HL-60/S4 (cell line): ENCODE measurements around the gene PGBD2.
"Not testable (repeated sequence)": the region's sequence is repeated elsewhere in the genome, so short reads cannot be mapped to it uniquely, and the experiment has no call there.

Experiments
- in situ Hi-C: fragments of 300-500 bp; cut with MboI; formaldehyde crosslinking; loops from 2 replicates; pipeline ENCODE4 v1.14.3; 2022; ENCODE audit warnings: low sequenced_read_pairs

Gene PGBD2, protein sequence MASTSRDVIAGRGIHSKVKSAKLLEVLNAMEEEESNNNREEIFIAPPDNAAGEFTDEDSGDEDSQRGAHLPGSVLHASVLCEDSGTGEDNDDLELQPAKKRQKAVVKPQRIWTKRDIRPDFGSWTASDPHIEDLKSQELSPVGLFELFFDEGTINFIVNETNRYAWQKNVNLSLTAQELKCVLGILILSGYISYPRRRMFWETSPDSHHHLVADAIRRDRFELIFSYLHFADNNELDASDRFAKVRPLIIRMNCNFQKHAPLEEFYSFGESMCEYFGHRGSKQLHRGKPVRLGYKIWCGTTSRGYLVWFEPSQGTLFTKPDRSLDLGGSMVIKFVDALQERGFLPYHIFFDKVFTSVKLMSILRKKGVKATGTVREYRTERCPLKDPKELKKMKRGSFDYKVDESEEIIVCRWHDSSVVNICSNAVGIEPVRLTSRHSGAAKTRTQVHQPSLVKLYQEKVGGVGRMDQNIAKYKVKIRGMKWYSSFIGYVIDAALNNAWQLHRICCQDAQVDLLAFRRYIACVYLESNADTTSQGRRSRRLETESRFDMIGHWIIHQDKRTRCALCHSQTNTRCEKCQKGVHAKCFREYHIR

DNA sequence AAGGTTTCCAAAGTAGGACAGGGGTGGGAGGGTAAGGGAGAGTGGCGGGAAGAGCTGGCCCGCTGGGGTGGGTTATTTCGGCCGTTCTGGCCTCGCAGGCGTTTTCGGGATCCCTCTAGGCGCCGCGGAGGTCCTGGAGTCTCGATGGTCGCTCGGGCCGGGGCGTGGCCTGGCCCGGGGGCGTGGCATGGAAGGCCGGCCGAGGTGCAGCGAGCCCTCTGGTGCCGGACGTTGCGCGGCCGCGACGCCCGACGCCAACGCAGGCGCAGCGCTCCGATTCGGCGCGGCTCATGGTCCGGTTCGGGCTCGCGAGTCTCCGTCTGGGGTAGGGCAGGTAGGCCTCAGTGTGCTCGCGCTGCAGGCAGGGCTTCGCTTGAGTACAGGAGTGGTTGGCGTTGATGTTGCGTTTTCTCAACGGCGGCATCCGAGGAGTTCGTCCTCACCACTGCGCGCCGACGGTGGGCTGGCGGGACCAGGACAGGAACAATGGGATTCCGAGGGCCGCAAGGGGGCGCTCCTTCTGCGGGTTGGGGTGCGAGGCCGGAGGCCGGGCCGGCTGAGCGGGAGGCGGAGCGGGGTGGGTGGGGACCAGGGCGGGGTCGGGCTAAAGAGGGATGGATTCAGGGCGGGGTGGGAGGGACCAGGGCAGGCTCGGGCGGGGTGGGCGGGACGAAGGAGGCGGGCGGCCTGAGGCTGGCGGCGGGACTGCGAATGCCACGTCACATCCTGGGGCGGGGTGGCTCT, at the start of gene PGBD2:
PGBD2 (plus strand) TSS at position 227 of the 744 bp plus-strand sequence. CDS start 7,628 bp downstream, outside the sequence.
- in situ Hi-C loops, result no loop called here

DNA sequence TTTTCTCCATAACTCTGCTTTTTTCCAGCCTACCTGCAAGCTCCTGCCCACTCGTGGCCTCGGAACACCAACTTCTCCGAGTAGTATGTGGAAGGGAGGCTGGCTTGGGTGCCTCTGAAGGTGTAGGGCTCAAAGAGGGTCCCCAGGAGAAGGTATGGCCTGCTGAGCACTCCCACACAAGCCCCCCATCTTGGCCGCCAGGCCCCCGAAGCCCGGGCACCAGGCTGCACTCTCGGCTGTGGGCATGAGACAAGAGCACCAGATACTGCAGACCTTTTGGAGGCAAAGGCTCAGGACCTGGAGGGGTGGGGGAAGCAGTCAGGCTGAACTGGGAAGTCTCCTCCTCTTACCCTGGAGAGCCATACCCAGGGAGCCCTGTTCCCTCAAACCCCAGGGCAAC, 48.8 kb upstream of the PGBD2 start:
- in situ Hi-C loops, result no loop called here

DNA sequence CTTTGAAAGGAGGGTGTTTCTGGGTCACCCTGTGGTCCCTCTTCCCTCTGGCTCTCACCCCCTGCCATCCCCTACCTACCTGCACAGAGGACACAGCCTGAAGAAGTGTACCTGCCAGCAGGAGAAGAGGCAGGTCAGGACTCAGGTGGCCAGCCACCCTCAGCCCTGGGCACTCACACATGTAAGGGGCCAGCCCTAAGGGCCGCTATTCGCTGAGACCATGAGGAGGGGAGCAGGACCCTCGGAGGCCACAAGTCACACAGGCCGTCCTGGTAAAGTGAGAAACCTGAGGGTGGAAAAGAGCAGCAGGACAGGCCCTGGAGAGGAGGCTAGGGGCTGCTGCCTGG, 48.3 kb upstream of the PGBD2 start:
- in situ Hi-C loops, result no loop called here

DNA sequence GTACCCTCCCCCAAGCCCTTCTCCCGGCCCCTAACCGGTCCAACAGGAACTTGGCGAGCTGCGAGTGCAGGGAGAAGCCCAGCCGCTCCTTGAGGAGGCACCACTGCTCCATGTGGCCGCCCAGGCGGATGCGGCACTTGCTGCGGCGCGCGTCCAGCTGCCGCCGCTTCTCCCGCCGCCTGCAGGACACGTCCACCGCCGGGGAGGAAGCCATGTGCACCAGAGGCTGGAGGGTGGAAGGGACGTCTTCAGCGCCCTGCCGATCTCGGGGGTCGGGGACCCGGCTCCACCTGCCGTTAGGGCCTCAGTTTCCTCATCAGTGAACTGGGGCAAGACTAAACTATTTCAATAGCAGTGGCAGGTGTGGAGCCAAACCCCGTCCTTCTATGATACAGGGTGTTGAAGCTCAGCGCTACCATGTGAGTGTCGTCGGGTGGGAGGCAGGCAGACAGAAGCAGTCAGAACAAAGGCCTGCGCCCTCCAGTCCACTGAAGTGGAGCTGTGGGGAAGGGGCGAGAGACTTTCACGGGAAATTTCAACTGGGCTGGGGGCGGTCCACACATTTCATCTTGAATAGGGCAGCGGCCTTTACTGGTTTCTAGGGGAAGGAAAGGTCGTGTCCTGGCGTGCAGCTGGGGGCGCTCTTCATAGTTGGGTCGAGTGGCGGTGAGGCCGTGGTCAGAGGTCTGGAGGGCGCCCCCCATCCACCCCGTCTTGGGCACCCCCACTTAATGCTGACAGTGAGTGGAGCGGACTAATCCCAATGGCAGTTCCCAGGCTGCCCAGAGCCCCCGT, 47.7 kb upstream of the PGBD2 start:
- in situ Hi-C loops, result no loop called here

DNA sequence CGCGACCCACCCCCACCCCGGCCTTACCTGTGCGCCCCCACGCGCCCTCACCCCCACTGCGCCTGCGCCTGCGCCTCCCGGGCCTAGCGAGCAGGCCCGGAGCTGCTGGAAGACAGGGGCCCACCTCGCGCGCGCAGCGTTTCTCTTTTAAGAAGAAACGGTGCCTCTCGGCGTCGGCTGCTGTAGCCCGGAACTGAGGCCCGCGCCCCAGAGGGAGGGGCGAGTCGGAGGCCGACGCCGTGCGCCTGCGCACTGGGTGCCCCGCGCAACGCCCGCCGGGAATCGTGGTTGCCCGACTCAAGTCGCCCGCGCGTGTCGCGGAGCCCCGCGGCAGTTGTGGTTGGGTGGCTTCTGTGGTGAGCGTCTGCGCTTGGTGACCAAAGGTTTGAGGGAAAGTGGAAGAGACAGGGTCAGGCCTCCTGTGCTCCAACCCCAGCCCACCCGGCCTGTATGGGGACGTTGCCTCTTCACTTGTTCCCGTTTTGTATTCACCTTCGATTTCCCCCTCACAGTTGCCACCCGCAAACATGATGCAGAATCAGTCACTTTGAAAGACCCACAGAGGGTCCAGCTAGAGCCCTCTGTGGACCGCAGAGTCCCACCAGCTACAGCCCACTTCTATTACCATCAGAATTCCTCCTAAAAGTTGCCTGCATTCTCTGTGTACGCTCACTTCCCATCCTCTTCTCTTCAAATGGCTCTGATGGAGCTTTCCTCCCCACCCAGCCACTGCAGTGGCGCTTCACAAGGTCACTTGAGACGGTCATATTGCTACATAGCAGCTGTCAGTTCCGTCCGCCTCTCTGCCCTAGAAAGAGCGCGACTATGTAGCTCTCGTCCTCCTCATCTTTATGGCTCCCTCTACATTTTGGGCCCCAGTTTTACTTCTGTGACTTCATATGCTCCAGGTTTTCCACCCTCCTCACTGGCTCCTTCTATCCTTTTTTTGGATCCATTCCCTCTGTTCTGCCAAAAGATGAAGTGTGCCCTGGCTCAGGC, 46.8 kb upstream of the PGBD2 start, which contains the start of gene ZNF692:
ZNF692 (minus strand) TSS at position 195 of the 999 bp plus-strand sequence. CDS start 776 bp downstream, outside the sequence.
- in situ Hi-C loops, result no loop called here

DNA sequence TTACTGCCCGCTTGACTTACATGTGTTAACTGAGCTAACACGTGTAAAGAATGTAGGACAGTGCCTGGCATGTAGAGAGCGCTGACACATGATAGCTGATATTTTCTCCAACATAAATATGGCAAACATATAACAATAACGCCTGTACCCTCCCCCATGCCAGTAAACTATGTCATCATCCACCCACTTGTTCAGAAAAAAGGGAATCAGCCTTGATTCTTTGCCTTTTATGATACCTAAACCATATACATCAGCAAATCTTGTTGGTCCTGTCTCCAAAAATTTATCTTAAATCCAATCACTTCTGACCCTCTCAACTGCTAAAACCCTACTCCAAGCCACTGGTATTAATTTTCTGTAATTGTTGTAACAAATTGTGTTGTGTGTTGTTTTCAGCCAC, 46.0 kb upstream of the PGBD2 start:
- in situ Hi-C loops, result no loop called here

DNA sequence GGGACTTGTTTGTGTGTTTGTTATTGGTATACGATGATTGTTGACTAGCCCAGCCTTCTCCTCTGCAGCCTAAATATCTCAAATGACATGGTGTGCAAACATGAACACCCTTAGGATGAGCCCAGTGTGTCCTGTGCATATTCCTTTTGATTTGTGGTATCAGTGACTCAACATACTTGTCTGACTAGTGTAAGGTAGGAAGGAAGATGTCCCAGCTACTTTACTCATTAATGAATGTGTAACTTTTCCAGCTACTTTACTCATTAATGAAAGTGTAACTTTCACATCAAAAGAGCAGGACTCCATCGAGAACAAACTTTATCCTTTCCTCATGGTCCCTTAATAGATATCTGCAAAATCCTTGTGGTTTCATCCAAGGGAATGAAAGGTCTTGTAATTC, 44.4 kb upstream of the PGBD2 start:
- in situ Hi-C loops, result no loop called here

DNA sequence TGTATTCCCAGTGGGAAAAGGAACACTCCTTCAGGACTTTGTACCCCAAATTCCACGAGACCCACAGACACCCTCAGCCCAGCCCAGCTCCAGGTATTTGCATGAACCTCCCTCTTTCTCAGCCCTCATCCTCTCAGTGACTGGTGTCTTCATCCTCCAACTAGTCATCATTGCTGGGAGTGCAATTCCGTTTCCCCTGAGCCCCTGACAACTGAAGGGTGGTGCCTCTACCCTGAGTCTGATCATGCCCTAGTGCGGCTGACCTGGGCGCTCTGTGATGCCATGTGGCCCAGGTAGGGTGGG, 43.4 kb upstream of the PGBD2 start:
- in situ Hi-C loops, result no loop called here

DNA sequence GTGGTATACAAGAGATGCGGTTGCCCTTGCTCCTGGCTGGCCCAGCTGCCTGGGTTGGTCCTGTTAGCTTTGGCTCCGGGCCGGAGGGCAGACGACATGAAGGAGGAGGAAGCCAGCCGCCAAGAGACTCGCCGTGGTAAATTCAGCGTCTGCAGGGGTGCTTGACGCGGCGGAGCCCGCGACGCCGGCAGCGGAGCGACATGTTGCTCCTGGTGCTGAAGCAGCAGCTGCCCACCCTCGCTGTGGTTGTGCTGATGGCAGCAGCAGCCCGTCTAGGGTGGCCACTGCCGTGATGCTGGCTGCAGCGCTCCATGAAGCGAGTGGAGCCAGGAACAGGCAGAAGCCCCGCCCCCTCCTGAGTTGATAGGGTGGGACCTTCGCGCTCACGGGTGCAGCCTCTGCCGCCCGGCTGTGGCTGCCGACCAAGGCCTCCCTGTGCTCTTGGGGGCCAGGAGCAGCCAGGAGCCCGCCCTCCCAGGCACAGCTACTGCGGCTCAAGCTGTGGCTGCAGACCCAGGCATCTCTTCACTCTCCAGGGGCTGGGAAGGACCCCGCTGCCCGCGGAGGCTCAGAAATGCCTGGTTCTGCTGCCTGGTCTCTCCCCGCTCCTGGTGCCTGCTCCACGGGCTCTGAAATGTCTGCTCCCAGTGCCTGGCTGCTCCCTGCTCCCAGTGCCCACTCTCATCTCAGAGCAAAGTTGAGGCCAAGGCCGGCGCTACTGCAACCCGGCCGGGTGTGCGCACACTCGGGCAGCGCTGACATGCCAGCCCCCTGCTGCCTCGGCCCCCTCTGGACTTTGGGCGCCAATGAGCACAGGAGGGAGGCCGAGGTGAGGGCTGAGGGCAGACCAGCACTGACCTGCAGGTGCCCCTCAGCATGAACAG, 42.8 kb upstream of the PGBD2 start:
- in situ Hi-C loops, result no loop called here

DNA sequence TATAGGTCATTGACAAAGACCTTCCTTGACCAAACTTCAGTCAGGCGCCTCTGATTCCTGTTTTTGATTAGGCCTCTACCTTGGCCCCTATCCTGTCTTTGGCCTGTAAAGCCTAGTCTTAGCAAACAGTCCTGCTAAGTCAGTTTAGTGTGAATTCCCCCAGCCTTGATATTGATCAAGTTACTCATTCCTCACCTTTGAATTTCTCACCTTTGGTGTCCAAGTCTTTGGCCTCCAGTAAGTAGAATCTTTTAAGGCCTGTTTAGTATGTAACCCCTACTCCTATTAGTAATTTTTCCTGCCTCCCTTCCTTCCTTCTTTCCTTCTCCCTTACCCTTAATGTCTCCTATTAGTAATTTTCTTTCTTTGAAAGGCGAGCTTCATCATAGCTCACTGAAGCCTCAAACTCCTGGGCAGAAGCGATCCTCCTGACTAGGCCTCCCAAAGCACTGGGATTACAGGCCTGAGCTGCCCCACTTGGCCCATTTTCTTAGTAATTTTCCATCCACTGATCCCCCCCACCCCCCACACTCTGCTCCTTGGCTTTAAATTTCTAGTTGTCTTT, 34.1 kb upstream of the PGBD2 start:
- in situ Hi-C loops, result no loop called here

DNA sequence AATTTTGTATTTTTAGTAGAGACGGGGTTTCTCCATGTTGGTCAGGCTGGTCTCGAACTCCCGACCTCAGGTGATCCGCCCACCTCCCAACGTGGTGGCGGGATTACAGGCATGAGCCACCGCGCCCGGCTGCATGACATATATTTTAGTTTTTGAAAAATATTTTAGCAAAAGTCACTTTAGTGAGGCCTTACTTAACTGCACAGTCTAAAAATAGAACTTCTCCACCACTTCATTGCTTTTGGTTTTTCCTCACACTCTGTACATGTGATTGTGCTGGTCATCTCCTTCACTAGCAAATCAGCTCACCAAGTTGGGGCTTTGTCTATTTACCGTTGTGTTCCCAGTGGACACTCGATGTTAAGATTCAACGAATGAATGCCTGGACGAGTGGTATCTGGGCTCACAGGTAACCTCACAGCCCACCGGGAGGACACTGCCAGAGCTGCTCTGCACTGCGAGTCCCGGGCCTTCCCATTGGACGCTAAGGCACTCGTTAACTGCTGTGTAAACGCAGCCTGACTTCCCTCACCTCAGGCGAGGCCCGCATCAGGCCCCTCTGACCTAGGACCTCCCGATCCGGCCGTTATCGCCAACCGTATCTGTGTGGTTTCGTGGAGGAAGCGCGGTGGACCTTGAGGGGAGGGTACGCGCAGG, 33.2 kb upstream of the PGBD2 start:
- in situ Hi-C loops, result no loop called here

DNA sequence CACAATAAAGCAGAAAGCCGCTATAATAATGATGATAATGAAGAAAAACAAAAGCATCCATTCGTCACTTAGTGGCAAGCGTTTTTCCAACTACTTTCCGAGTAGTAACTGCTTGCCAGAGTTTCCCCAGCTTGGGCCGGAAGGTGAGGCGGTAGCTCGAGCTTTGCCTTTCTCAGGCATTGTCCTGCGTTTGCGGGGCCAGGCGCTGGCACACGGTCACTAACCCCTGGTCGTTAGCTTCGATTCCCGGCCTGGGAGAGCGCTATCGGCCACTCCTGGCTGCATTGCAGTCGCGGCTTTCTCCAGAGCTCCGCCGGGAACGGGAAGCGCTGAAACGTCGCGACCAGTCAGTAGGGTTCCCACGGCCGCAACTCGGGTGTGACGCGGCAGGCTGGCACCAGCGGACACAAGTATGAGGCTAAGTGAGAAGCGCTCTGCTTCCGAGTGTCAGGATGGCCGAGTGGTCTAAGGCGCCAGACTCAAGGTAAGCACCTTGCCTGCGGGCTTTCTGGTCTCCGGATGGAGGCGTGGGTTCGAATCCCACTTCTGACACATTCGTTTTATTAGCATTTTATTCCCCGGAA, 32.5 kb upstream of the PGBD2 start:
- in situ Hi-C loops, result no loop called here

DNA sequence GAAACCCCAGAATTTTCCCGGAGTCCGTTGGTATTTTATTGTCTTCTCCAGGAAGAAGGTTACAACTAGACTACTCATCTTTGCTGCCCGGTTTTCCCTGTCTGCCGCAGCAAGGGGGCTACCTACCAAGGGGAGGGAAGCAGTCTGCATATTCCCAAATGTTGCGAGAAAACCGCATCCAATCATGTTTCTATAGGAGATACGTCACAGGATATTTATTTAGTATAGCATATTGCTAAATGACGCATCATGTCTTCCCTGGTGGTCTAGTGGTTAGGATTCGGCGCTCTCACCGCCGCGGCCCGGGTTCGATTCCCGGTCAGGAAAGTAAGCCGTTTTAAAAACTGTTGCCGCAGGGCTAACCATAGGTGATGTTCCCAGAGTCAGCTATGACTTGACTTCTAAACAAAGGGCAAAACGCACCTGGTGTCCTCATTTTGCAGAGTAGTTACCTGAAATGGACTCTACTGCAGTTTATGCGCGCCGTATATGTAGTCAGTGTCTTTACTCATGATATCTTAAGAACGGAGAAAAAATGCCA, 32.0 kb upstream of the PGBD2 start:
- in situ Hi-C loops, result no loop called here

DNA sequence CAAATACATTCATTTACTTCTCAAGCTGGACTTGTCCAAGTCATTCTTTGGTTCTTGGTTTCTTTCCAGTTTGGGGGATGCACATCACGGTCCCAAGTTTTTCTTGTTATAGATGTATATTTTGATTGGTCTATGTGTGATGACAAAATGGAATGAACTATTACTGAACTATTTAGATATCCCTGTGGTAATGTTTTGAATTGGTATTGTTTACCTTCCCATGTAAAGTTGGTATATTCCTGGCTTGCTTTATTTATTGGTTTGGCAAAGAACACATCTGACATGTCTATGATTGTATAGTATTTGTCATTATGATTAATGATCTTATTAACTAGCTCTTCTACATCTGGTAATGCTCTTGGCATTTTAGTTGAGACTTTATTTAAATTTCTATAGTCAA, 24.8 kb upstream of the PGBD2 start:
- in situ Hi-C loops, result no loop called here

DNA sequence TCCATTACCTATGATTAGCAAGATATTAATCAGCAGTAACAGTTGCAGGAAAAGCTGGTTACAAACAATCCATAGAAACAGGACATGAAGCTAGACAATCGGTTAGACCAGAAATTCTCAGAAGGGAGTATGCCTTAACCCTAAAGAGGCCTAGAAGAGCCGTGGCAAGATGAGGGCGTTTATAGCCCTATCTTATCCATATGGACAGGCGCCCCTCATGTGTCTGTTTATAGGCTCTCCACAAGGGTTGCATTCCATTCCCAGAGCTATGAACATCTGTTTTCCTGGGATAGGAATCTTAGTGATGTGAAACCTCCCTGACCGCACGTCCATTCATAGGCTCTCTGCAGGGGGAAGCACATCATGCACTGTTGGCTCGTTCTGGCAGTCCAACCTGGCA, 23.6 kb upstream of the PGBD2 start:
- in situ Hi-C loops, result not testable (repeated sequence)

DNA sequence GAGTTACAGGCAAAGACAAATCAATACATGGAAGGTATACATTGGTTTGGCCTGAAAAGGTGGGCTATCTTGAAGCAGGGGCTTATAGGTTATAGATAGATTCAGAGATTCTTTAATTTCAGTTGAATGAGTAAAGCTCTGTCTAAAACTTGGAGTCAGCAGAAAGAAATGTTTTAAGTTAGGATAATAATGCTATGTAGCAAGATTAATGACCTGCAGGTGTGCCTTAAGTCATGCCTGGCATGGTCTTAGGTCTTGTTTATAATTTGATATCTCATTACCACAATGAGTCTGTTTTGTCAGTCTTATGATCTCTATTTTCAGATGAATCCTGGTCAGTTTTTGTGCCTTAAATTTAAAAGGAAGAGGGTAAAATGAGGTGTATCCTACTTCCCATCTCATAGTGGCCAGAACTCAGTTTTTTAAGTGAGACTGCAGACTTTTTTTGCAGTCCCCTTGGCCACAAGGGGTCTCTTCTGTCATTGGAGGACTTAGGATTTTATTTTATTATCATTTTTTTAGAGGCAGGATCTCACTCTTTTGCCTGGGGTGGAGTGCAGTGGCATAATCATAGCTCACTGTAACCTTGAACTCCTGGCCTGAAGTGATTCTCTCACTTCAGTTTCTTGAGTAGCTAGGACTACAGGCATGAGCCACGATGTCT, 21.3 kb upstream of the PGBD2 start:
- in situ Hi-C loops, result no loop called here

DNA sequence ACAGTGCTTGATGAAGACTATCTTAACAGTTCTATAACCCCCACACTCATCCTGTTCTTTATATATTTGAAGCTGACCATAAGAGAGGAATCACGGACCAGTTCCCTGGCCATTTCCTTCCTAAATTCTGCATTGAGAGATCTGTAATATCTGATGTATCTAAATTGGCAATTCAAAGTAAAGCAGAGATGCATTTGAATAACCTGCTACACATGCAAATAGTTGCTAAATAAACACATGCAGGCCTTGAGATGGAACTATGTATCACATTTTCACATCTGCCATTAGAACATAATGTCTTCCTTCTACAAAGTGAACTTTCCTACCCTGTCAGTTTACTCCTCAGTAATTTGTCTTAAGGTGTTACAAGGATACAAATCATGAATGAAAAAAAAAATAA, 20.4 kb upstream of the PGBD2 start:
- in situ Hi-C loops, result no loop called here
